ENCODE data around the gene RNF187.

DNA sequence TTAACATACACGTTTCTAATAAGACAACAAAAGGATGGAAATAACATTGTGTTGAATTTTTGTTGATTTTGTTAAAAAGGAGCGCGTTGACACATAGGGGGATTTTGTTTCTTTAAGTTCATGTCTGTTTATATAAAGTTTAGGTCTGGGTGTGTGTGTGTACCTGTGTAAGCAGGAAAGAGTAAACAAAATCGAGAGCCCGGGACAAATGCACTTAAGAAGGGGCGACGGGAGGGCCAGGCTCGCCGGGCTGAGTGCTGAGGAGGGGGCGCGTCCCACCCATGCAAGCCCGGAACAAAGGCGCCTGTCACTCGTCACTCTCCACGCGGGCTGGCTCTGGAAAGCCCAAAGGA lies 41.7 kb upstream of the RNF187 start:
- TF ChIP-seq, protein P1, sequence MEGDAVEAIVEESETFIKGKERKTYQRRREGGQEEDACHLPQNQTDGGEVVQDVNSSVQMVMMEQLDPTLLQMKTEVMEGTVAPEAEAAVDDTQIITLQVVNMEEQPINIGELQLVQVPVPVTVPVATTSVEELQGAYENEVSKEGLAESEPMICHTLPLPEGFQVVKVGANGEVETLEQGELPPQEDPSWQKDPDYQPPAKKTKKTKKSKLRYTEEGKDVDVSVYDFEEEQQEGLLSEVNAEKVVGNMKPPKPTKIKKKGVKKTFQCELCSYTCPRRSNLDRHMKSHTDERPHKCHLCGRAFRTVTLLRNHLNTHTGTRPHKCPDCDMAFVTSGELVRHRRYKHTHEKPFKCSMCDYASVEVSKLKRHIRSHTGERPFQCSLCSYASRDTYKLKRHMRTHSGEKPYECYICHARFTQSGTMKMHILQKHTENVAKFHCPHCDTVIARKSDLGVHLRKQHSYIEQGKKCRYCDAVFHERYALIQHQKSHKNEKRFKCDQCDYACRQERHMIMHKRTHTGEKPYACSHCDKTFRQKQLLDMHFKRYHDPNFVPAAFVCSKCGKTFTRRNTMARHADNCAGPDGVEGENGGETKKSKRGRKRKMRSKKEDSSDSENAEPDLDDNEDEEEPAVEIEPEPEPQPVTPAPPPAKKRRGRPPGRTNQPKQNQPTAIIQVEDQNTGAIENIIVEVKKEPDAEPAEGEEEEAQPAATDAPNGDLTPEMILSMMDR (IDR thresholded peaks at IDR 0.05), result no peak
- TF ChIP-seq, protein P2, sequence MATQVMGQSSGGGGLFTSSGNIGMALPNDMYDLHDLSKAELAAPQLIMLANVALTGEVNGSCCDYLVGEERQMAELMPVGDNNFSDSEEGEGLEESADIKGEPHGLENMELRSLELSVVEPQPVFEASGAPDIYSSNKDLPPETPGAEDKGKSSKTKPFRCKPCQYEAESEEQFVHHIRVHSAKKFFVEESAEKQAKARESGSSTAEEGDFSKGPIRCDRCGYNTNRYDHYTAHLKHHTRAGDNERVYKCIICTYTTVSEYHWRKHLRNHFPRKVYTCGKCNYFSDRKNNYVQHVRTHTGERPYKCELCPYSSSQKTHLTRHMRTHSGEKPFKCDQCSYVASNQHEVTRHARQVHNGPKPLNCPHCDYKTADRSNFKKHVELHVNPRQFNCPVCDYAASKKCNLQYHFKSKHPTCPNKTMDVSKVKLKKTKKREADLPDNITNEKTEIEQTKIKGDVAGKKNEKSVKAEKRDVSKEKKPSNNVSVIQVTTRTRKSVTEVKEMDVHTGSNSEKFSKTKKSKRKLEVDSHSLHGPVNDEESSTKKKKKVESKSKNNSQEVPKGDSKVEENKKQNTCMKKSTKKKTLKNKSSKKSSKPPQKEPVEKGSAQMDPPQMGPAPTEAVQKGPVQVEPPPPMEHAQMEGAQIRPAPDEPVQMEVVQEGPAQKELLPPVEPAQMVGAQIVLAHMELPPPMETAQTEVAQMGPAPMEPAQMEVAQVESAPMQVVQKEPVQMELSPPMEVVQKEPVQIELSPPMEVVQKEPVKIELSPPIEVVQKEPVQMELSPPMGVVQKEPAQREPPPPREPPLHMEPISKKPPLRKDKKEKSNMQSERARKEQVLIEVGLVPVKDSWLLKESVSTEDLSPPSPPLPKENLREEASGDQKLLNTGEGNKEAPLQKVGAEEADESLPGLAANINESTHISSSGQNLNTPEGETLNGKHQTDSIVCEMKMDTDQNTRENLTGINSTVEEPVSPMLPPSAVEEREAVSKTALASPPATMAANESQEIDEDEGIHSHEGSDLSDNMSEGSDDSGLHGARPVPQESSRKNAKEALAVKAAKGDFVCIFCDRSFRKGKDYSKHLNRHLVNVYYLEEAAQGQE (IDR thresholded peaks at IDR 0.05; ENCODE audit: insufficient read depth in 1 of 2, low read depth in 2 of 2, low read length in 1 of 2), result no peak
- no peak for TF ChIP-seq POLR2AphosphoS5 (IDR thresholded peaks at IDR 0.05; ENCODE audit: low read depth, low read length)

Data from Panc1 (cell line).